Bronchial epithelial cell (primary cell): ENCODE measurements around the gene ST7L. TPM values are rescaled to one million over a fixed set of nuclear protein-coding genes. Genes with fewer than 3 reads are reported as not detected.
A peak's percentile ranks its signal among the peaks of the same experiment; 100 is the strongest.

Experiments used
- DNase-seq: peaks from one replicate; pipeline ENCODE4 v3.0.0-alpha.2; 2010; ENCODE audit warnings: low read depth
- FAIRE-seq: peaks from 2 replicates; lab custom pipeline; 2011; peaks lifted over from hg19 to GRCh38; lab: Jason Lieb, UNC
- H3K27me3 ChIP-seq: 2 replicates; pipeline ENCODE4 v1.5.1; 2011; ENCODE audit warnings: low read length; ENCODE audit not compliant: control insufficient read depth, insufficient read depth
- H3K36me3 ChIP-seq: 2 replicates; pipeline ENCODE4 v1.5.1; 2011; ENCODE audit warnings: low read length; ENCODE audit not compliant: control insufficient read depth, insufficient read depth
- H3K4me3 ChIP-seq: 2 replicates; pipeline ENCODE4 v1.5.1; 2011; ENCODE audit warnings: mild to moderate bottlenecking, low read depth, low read length, control low read depth
- CTCF ChIP-seq: IDR thresholded peaks from 2 replicates; pipeline ENCODE4 v1.5.1; 2011; ENCODE audit warnings: mild to moderate bottlenecking, moderate library complexity, low read length, control low read depth, inconsistent platforms; ENCODE audit not compliant: insufficient read depth, severe bottlenecking
- total RNA-seq: library from RNA; depleted of rRNA; stranded (reverse); fragments of >200 nt; gene quantifications from 2 replicates; pipeline ENCODE4 v1.2.1, GENCODE V29; 2014

ST7L gene
- total RNA-seq, 1 donor from 2014 or later, result 10.8 TPM

GRCh38 chr1:112508278-112509004 is 110.5 kb downstream of the ST7L start, which contains the start of gene WNT2B:
WNT2B (plus strand) TSS chr1:112508965; CDS start chr1:112509263, 298 bp downstream.
- no peak for FAIRE-seq
- Histone ChIP-seq H3K36me3 (no peaks in the 10 kb centered on the region), H3K27me3 (peaks cover 3% of the 10 kb centered on the region), H3K4me3 (peak within 1 kb of the TSS; percentile 47)
- no peak for DNase-seq
- TF ChIP-seq CTCF, result no peak

- H3K27me3 ChIP-seq, result peaks cover 8% of the 10 kb centered on the region
- no peak for DNase-seq
- H3K4me3 ChIP-seq, result peak overlapping the region; percentile 47
- FAIRE-seq, result no peak
- no peak for TF ChIP-seq CTCF
- H3K36me3 ChIP-seq, result no peaks in the 10 kb centered on the region
These were observed 111.0 kb downstream of the ST7L start for GRCh38 chr1:112507921-112508277.

GRCh38 chr1:112507336-112507735 is 111.6 kb downstream of the ST7L start:
- DNase-seq (no peak), FAIRE-seq (no peak)
- no peak for TF ChIP-seq CTCF
- Histone ChIP-seq H3K27me3 (peaks cover 10% of the 10 kb centered on the region), H3K4me3 (no peak overlapping the region), H3K36me3 (no peaks in the 10 kb centered on the region)

GRCh38 chr1:112506731-112507130 is 112.2 kb downstream of the ST7L start:
- Histone ChIP-seq H3K36me3 (no peaks in the 10 kb centered on the region), H3K4me3 (no peak overlapping the region), H3K27me3 (peaks cover 10% of the 10 kb centered on the region)
- FAIRE-seq (no peak), DNase-seq (no peak)
- TF ChIP-seq CTCF, result no peak

- Histone ChIP-seq H3K36me3 (no peaks in the 10 kb centered on the region), H3K4me3 (no peak overlapping the region), H3K27me3 (peaks cover 10% of the 10 kb centered on the region)
- DNase-seq (no peak), FAIRE-seq (no peak)
- TF ChIP-seq CTCF, result no peak
These were observed 112.6 kb downstream of the ST7L start for GRCh38 chr1:112506306-112506705.

- Histone ChIP-seq H3K4me3 (no peak overlapping the region), H3K36me3 (no peaks in the 10 kb centered on the region), H3K27me3 (peaks cover 10% of the 10 kb centered on the region)
- FAIRE-seq (no peak), DNase-seq (no peak)
- no peak for TF ChIP-seq CTCF
These were observed 113.1 kb downstream of the ST7L start for GRCh38 chr1:112505878-112506277.
